Activated CD4-positive, alpha-beta T cell treated with anti-CD3 and anti-CD28 coated beads for 36 hours (primary cell): ENCODE measurements around the gene MXRA7. TPM values are rescaled to one million over a fixed set of nuclear protein-coding genes. Genes with fewer than 3 reads are reported as not detected.

Experiments
- ATAC-seq: fragments of 200-7000 bp; cut with Tn5 transposase; one replicate; pipeline ENCODE4 v1.10.0; 2021; ENCODE audit warnings: mild to moderate bottlenecking, moderate library complexity
- CTCF ChIA-PET: fragments of 350-600 bp; sonication (Branson Sonifier 250); formaldehyde crosslinking; loops from one replicate; lab custom pipeline; 2021; ENCODE audit warnings: antibody characterized with exemption; lab: Charles Lee
- POLR2A ChIA-PET: fragments of 350-600 bp; sonication (Branson Sonifier 250); formaldehyde crosslinking; loops from one replicate; lab custom pipeline; 2021; ENCODE audit warnings: antibody characterized with exemption, inconsistent platforms; lab: Charles Lee
- DNase-seq: peaks from one replicate; pipeline ENCODE4 v3.0.0-alpha.2; 2020
- H3K27ac Mint-ChIP-seq: one replicate; pipeline ENCODE4 v1.8.0; 2021; ENCODE audit warnings: mixed read lengths
- H3K27me3 Mint-ChIP-seq: one replicate; pipeline ENCODE4 v1.8.0; 2021; ENCODE audit warnings: mixed read lengths
- H3K36me3 Mint-ChIP-seq: one replicate; pipeline ENCODE4 v1.8.0; 2021; ENCODE audit warnings: low read depth, mixed read lengths
- H3K4me1 Mint-ChIP-seq: one replicate; pipeline ENCODE4 v1.8.0; 2021; ENCODE audit warnings: mixed read lengths
- H3K4me3 Mint-ChIP-seq: one replicate; pipeline ENCODE4 v1.8.0; 2021; ENCODE audit warnings: mild to moderate bottlenecking, moderate library complexity, mixed read lengths
- H3K9me3 Mint-ChIP-seq: one replicate; pipeline ENCODE4 v1.8.0; 2021; ENCODE audit warnings: low read depth, mixed read lengths
- intact Hi-C, 2 experiments: fragments of 100-400 bp; cut with DNase I in 1 of 2; cut with micrococcal nuclease in 1 of 2; formaldehyde crosslinking; loops; one replicate each; pipeline versions ENCODE4 v1.14.2 to v1.15.1; 2022 to 2024; cut with DNase I, micrococcal nuclease
- total RNA-seq, 2 experiments: library from RNA; stranded (reverse); gene quantifications; one replicate each; pipeline ENCODE4 v1.2.3, GENCODE V29; 2021

The MXRA7 gene
- total RNA-seq, 2 experiments from 2014 or later: 18.4 to 20.2 TPM

GRCh38 chr17:76696763-76697701 lies 13.7 kb downstream of the MXRA7 start:
- POLR2A ChIA-PET: no interaction called here
- CTCF ChIA-PET: interaction anchor here (0.8 to 2.5 kb wide), 3 partner anchors 15 to 634 kb away, joined by 3 to 8 read pairs (median 4); no protein-coding TSS in a partner anchor

GRCh38 chr17:76695059-76695831 lies 15.5 kb downstream of the MXRA7 start:
- no peaks in the 10 kb centered on the region for H3K9me3 Mint-ChIP-seq
- H3K4me1 Mint-ChIP-seq: peaks cover 5% of the 10 kb centered on the region
- no peak overlapping the region for H3K27ac Mint-ChIP-seq
- no peaks in the 10 kb centered on the region for H3K36me3 Mint-ChIP-seq
- no peaks in the 10 kb centered on the region for H3K27me3 Mint-ChIP-seq
- ATAC-seq (no peak), DNase-seq (no peak)
- ChIA-PET CTCF (interaction anchor here (0.5 to 2.5 kb wide), 2 partner anchors 9 to 18 kb away, joined by 3 to 8 read pairs; no protein-coding TSS in a partner anchor), POLR2A (no interaction called here)
- intact Hi-C loops: no loop called here
- no peak overlapping the region for H3K4me3 Mint-ChIP-seq

More at GRCh38 chr17:76696763-76697701, 13.7 kb downstream of the MXRA7 start:
- no peak for DNase-seq
- no peak overlapping the region for H3K4me3 Mint-ChIP-seq
- ATAC-seq: no peak
- H3K4me1 Mint-ChIP-seq: peaks cover 8% of the 10 kb centered on the region
- no peak overlapping the region for H3K27ac Mint-ChIP-seq
- no peaks in the 10 kb centered on the region for H3K9me3 Mint-ChIP-seq
- no peaks in the 10 kb centered on the region for H3K27me3 Mint-ChIP-seq
- intact Hi-C loops: no loop called here
- no peaks in the 10 kb centered on the region for H3K36me3 Mint-ChIP-seq

DNA sequence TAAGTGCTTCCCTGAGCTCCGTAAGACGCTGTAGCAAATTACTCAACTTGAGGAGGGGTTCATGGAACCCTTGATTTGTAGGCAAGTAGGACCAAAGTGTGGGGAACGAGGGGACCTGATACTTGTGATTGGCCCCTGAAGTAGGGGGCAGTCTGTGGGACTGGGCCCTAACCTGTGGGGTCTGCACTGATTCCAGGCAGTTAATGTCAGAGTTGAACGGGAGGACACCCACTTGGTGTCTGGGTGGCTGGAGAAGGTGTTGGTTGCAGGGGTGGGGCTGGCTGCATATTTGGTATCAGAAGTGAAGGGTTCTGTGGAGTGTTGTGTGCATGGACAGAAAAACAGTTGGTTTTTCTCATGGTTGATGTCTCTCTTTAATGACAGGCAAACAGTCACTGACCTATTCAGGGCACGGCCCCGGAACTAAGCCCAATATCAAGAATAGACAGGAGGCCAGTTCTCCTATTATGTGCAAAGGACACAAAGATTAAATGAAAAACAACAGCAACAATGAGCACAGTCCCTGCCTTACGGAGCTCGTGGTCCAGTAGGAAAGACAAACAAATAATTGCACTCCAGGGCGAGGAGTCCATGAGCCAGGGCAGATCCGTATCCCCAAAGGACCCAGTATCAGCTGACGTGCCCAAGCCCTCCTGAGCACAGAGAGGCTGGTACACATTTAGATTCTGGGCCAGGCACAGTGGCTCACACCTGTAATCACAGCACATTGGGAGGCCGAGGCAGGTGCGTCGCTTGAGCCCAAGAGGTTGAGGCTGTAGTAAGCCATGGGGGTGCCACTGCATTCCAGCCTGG lies 19.2 kb downstream of the MXRA7 start:
- POLR2A ChIA-PET: interaction anchor here (0.6 kb wide), 1 partner anchor 19 kb away, joined by 12 read pairs; no protein-coding TSS in a partner anchor

DNA sequence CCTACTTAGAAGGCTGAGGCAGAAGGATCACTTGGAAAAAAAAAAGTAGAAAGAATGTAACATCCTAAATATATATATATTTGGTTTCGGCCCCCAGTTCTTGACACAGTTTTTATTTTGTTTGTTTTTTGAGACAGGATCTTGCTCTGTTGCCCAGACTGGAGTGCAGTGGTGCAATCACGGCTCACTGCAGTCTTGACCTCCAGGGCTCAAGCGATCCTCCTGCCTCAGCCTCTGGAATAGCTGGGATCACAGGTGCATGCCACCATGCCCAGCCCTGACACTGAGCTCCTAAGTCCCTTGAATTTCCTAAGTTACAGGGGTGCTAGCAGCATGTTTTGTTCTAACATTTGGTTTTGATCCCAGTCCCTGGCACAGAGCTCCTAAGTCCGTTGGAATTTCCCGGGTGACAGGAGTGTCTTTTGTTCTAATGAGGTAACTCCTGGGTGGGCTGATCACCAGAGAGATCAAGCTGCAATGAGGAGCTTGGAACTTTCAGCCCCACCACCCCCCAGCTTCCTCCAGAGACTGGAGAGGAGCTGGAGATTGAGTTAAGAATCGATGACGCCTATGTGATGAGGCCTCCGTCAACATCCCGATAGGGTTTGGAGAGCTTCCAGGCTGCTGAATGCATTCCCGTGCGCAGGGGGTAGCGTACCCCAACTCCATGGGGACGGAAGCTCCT lies 20.0 kb downstream of the MXRA7 start:
- Mint-ChIP-seq H3K4me3 (no peak overlapping the region), H3K4me1 (peaks cover 2% of the 10 kb centered on the region), H3K9me3 (no peaks in the 10 kb centered on the region), H3K27me3 (no peaks in the 10 kb centered on the region), H3K36me3 (no peaks in the 10 kb centered on the region), H3K27ac (no peak overlapping the region)
- intact Hi-C loops: no loop called here
- ATAC-seq: no peak
- no peak for DNase-seq
- ChIA-PET POLR2A (interaction anchor here (0.6 kb wide), 1 partner anchor 18 kb away, joined by 12 read pairs; no protein-coding TSS in a partner anchor), CTCF (interaction anchor here (0.7 to 1.1 kb wide), 3 partner anchors 9 to 168 kb away, joined by 3 to 4 read pairs (median 4); no protein-coding TSS in a partner anchor)

More for the DNA sequence above, 19.2 kb downstream of the MXRA7 start:
- Mint-ChIP-seq H3K36me3 (no peaks in the 10 kb centered on the region), H3K27ac (no peak overlapping the region), H3K4me3 (no peak overlapping the region), H3K27me3 (no peaks in the 10 kb centered on the region), H3K9me3 (no peaks in the 10 kb centered on the region), H3K4me1 (peaks cover 4% of the 10 kb centered on the region)
- ATAC-seq (no peak), DNase-seq (no peak)
- intact Hi-C loops: no loop called here
- CTCF ChIA-PET: interaction anchor here (0.7 to 1.1 kb wide), 3 partner anchors 10 to 168 kb away, joined by 3 to 4 read pairs (median 4); no protein-coding TSS in a partner anchor

GRCh38 chr17:76689859-76690258 lies 20.9 kb downstream of the MXRA7 start:
- H3K4me1 Mint-ChIP-seq: no peaks in the 10 kb centered on the region
- ChIA-PET POLR2A (no interaction called here), CTCF (no interaction called here)
- H3K27ac Mint-ChIP-seq: no peak overlapping the region
- intact Hi-C loops: loop anchor here in 1 of 2 experiments (10.0 kb wide), 1 partner anchor 165 kb away; no protein-coding TSS in a partner anchor
- no peaks in the 10 kb centered on the region for H3K36me3 Mint-ChIP-seq
- no peak for DNase-seq
- ATAC-seq: no peak
- H3K27me3 Mint-ChIP-seq: no peaks in the 10 kb centered on the region
- no peaks in the 10 kb centered on the region for H3K9me3 Mint-ChIP-seq
- no peak overlapping the region for H3K4me3 Mint-ChIP-seq

DNA sequence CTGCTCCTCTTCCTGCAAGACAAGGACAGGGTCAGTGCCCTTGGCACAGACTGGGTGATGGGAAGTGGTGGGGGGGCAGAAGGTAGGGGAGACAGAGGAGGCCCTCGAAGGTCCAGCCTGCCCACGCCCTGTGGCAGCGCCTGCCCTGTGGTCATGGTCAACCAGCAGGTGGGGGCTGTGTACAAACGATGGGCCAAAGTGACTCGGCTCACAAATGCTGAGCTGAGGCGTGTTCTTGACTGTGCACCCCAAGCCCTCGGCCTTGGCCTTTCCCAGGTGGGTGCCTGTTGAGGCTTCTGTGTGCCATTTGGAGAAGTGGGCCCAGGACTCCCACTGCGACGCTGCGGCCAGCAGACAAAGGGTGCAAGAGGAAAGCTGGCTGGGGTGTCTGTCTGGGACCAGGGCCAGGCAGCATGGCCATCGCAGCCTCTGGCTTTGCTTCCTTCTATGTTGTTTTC lies 22.6 kb downstream of the MXRA7 start:
- Mint-ChIP-seq H3K4me1 (no peaks in the 10 kb centered on the region), H3K9me3 (no peaks in the 10 kb centered on the region), H3K27me3 (no peaks in the 10 kb centered on the region), H3K36me3 (no peaks in the 10 kb centered on the region), H3K27ac (no peak overlapping the region), H3K4me3 (no peak overlapping the region)
- intact Hi-C loops: loop anchor here in 1 of 2 experiments (10.0 kb wide), 1 partner anchor 163 kb away; no protein-coding TSS in a partner anchor
- POLR2A ChIA-PET: no interaction called here
- ATAC-seq (no peak), DNase-seq (no peak)
- CTCF ChIA-PET: no interaction called here

DNA sequence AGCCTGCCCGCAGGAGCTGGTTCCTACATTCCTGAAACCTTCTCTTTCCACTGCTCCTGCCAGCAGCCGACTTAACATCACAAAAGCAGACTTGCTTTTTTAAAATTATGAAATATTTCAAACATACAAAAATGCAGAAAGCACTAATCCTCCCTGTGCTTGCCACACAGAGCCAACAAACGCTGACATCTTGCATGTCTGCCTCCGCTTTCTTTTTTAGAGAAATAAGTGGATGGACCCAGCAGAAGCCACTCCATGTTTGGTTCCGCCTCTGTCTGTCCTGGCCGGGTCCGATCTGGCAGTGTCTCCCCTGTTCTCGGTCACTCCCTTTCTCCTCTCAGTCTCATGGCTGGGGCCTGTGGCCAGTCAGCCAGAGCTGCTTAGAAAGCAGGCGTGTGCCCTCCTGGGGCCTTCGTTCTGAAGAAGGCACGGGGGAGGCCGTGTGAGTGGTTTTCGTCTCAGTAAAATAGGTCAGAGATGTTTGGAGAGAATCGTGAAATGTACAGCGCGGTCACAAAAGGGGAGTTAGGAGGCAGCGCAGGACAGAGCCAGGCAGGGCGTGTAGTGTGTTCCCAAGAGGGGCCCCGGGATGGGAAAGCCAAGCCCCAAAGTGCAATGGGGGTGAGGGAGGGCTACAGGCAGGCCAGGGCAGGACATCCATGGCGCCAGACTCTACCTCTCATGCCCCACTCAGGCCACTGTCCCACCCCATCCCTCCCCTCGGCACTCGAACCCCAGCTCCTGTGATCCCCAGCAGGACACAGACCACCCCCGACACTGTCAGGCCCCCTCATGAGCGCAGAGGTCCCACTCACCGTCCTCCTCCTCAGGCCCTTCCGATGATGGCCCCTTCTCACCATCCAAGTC lies 23.2 kb downstream of the MXRA7 start:
- Mint-ChIP-seq H3K36me3 (no peaks in the 10 kb centered on the region), H3K27ac (no peak overlapping the region), H3K27me3 (no peaks in the 10 kb centered on the region), H3K4me3 (no peak overlapping the region), H3K9me3 (no peaks in the 10 kb centered on the region), H3K4me1 (no peaks in the 10 kb centered on the region)
- DNase-seq (no peak), ATAC-seq (no peak)
- POLR2A ChIA-PET: no interaction called here
- intact Hi-C loops: loop anchor here in 1 of 2 experiments (10.0 kb wide), 1 partner anchor 163 kb away; no protein-coding TSS in a partner anchor
- CTCF ChIA-PET: interaction anchor here (0.5 kb wide), 1 partner anchor 782 kb away, joined by 3 read pairs; no protein-coding TSS in a partner anchor

- DNase-seq (no peak), ATAC-seq (no peak)
- Mint-ChIP-seq H3K4me3 (no peak overlapping the region), H3K36me3 (no peaks in the 10 kb centered on the region), H3K4me1 (peaks cover 1% of the 10 kb centered on the region), H3K27ac (no peak overlapping the region), H3K9me3 (no peaks in the 10 kb centered on the region), H3K27me3 (no peaks in the 10 kb centered on the region)
- ChIA-PET CTCF (interaction anchor here (0.5 kb wide), 1 partner anchor 781 kb away, joined by 3 read pairs; no protein-coding TSS in a partner anchor), POLR2A (no interaction called here)
- intact Hi-C loops: loop anchor here in 1 of 2 experiments (10.0 kb wide), 1 partner anchor 162 kb away; no protein-coding TSS in a partner anchor
Observed at GRCh38 chr17:76686538-76687297, 24.0 kb downstream of the MXRA7 start.

- ATAC-seq (no peak), DNase-seq (no peak)
- intact Hi-C loops: loop anchor here in 1 of 2 experiments (10.0 kb wide), 1 partner anchor 161 kb away; no protein-coding TSS in a partner anchor
- H3K36me3 Mint-ChIP-seq: no peaks in the 10 kb centered on the region
- peaks cover 1% of the 10 kb centered on the region for H3K4me1 Mint-ChIP-seq
- H3K9me3 Mint-ChIP-seq: no peaks in the 10 kb centered on the region
- H3K4me3 Mint-ChIP-seq: no peak overlapping the region
- ChIA-PET CTCF (no interaction called here), POLR2A (no interaction called here)
- no peak overlapping the region for H3K27ac Mint-ChIP-seq
- H3K27me3 Mint-ChIP-seq: no peaks in the 10 kb centered on the region
Observed at GRCh38 chr17:76685846-76686245, 24.9 kb downstream of the MXRA7 start.
